Gastrocnemius medialis (tissue), 4 donors: Measurements from ENCODE around the gene AP3M1.

ENCODE experiments used
- POLR2A ChIP-seq, 2 donors: fragments of 450-650 bp; IDR thresholded peaks; one replicate each; pipeline ENCODE4 v1.6.1; 2017; ENCODE audit warnings: antibody characterized with exemption in 2 of 2, mild to moderate bottlenecking in 2 of 2, moderate library complexity in 2 of 2
- TF ChIP-seq, protein P1 (sequence below), 5 experiments: fragments of 450-650 bp in 3 of 5; fragments of 200-600 bp in 2 of 5; sonication (generic) in 2 of 5; IDR thresholded peaks in 4 of 5; conservative IDR thresholded peaks in 1 of 5; 1 replicate in 4 of 5; 2 replicates in 1 of 5; pipeline ENCODE4 v1.5.1; 2016 to 2019; ENCODE audit warnings: antibody characterized with exemption in 5 of 5, mild to moderate bottlenecking in 3 of 5, moderate library complexity in 3 of 5

DNA sequence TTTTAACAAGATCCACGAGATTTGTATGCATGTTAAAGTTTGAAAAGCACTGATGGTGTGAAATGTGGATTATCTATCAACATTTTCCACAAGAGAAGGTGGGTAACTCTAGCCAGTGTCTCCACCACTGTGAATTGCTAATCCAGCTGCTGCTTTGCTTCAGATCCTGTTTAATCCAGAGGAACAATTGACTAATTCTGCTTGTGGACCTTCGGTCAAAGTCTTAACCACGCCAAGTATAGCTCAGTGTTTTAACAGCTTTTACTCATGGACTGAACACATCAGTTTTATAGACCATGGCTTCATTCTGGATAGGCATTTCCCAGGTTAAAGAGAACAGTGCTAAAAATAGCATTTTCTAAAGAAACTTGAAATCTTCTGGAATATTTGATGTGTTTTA, 23.9 kb upstream of the AP3M1 start:
- TF ChIP-seq, protein P1, sequence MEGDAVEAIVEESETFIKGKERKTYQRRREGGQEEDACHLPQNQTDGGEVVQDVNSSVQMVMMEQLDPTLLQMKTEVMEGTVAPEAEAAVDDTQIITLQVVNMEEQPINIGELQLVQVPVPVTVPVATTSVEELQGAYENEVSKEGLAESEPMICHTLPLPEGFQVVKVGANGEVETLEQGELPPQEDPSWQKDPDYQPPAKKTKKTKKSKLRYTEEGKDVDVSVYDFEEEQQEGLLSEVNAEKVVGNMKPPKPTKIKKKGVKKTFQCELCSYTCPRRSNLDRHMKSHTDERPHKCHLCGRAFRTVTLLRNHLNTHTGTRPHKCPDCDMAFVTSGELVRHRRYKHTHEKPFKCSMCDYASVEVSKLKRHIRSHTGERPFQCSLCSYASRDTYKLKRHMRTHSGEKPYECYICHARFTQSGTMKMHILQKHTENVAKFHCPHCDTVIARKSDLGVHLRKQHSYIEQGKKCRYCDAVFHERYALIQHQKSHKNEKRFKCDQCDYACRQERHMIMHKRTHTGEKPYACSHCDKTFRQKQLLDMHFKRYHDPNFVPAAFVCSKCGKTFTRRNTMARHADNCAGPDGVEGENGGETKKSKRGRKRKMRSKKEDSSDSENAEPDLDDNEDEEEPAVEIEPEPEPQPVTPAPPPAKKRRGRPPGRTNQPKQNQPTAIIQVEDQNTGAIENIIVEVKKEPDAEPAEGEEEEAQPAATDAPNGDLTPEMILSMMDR (IDR thresholded peaks at IDR 0.05 in 4 of 5, conservative IDR thresholded peaks at IDR 0.05 in 1 of 5), result no peak
- no peak for TF ChIP-seq POLR2A (IDR thresholded peaks at IDR 0.05)
